GM19372 (cell line): ENCODE data around the gene SCYL2.
A peak's percentile ranks its signal among the peaks of the same experiment; 100 is the strongest.
"Not testable (repeated sequence)": the region's sequence is repeated elsewhere in the genome, so short reads cannot be mapped to it uniquely, and the experiment has no call there.

ENCODE experiments used
- ATAC-seq: cut with Tn5 transposase; IDR thresholded peaks from one replicate; pipeline ENCODE4 v1.9.1; 2021; ENCODE audit warnings: mild to moderate bottlenecking, low read depth, moderate library complexity; ENCODE audit not compliant: unreplicated experiment

Gene SCYL2

DNA sequence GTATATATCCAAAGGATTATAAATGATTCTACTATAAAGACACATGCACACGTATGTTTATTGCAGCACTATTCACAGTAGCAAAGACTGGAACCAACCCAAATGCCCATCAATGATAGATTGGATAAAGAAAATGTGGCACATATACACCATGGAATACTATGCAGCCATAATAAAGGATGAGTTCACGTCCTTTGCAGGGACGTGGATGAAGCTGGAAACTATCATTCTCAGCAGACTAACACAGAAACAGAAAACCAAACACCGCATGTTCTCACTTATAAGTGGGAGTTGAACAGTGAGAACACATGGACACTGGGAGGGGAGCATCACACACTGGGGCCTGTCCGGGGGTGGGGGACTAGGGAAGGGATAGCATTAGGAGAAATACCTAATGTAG is 41.2 kb downstream of the SCYL2 start:
- ATAC-seq: not testable (repeated sequence)

DNA sequence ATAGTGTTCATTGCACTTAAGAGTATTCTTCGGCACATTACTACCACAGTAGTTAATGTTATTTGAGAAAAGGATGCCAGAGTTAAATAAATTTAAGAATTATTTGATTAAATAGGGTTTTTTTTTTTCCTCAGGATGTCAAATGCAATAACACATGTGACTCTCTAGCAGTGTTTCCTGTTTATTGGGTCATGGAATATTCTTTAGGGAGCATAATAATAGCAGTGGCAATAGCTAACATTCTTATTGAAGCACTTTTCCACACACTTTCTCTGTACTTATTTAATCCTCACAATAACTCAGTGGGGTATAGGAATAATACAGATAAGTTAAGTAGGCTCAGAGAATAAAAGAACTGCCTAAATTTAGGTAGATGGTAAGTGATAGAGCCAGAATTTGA is 44.3 kb downstream of the SCYL2 start:
- no peak for ATAC-seq

DNA sequence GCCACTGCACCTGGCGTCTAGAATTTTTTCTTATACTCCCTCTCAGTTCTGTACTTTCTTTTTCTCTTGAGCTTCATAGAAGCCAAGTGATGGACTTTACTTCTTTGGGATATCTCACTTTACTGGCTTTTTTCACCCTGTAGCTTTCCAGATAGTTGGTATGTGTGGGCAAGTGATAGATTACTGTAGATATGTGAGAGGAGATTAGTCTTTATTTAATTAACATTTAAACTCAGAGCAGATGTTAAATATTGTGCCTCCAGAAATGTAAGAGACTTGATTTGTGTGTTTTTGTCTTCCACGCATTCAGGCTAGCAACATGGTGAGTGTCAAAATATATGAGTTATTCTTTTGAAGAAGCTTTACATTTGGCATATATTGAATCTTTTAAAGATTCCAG is 50.4 kb downstream of the SCYL2 start:
- no peak for ATAC-seq

DNA sequence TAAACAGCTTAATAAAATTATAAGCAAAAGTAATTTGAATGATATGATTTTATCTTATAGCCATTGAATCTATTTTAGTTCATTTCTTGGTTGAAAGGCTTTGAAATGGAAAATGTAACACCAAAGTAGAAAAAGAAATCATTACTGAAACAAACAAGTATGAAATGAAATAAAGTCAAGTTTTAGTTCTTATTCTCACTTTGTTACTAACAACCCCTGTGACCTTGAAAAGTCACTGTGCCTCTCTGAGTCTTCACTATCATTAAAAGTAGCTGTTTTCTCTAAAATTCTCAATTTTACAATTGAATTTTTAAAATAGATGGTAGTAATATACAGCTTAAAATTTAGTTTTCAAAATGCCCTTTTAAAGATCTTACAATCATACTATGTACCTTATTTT is 57.5 kb downstream of the SCYL2 start:
- no peak for ATAC-seq

DNA sequence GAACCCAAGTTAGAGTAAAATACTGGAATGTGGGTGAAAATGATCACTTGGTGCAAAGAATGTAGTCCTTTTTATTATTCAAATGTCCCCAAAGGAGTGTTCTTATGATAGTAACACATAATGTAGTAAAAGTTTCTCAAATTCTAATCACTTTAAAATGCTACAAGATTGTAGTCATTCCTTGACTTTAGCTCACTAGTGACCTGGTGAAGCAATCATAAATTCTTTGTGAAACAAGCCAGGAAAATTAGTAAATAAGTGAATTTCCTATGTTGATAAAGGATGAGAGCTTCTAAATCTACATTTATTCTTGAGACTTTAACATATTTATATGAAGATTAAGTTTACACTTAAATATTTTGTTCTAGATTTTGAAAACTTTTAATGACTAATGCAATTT is 59.2 kb downstream of the SCYL2 start:
- ATAC-seq: no peak

DNA sequence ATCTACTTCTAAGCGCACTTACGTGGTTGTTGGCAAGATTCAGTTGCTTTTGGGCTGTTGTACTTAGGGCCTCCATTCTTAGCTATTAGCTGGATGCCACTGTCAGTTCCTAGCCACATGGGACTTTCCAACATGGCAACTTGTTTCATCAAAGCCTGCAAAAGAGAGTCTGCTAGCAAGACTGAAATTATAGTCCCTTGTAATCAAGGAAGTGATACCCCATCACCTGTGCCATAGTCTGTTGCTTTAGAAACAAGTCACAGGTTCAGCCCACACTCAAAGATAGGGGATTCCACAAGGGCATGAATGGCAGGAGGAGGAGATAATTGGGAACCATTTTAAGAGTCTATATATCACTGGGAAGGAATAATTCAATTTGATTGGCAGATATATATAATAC is 62.8 kb downstream of the SCYL2 start:
- peak; percentile 91 for ATAC-seq

DNA sequence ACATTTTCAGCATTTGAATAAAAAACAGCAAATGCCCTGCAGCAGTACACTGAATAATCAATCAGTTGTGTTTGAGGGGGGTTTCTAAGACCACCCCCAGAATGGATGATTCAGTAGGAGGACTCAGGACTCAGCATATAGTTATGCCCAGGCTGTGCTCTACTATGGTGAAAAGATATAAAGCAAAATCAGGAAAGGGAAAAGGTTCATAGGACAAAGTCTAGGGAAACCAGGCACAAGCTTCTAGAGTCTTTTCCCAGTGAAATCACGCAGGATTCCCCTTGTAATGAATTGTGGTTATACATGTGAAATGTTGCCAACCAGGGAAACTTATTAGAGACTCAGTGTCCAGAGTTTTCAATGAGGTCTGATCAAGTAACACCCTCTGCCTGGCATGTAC is 64.9 kb downstream of the SCYL2 start:
- ATAC-seq: no peak

DNA sequence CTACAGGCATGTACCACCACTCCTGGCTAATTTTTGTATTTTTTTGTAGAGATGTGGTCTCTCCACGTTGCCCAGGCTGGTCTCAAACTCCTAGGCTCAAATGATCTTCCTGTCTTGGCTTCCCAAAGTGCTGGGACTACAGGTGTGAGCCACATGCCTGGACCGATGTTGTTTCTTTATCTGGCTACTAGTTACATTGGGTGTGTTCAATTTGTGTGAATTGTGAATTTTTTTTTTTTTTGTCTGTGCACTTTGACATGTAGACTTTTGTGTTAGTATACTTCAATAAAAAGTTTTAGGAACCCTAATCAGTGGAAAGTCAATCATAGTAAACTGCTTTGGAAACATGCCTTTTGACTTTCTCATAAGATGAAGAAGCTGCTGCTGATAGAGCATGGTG is 65.9 kb downstream of the SCYL2 start:
- no peak for ATAC-seq

DNA sequence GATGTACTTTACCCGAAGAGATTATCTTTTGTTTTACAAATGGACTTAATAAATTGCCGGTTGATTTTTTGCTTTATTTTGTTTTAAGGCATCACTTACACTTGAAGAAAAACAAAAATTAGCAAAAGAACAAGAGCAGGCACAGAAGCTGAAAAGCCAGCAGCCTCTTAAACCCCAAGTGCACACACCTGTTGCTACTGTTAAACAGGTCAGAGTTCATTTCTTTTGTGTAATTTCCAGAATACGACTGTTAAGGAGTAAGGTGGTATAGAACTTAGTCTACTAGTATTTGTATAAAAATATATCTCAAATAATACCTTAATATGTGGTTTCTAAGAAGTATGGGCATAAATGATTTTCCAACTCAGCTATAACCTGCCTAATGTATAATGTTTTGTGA is 70.3 kb downstream of the SCYL2 start:
- ATAC-seq: no peak

DNA sequence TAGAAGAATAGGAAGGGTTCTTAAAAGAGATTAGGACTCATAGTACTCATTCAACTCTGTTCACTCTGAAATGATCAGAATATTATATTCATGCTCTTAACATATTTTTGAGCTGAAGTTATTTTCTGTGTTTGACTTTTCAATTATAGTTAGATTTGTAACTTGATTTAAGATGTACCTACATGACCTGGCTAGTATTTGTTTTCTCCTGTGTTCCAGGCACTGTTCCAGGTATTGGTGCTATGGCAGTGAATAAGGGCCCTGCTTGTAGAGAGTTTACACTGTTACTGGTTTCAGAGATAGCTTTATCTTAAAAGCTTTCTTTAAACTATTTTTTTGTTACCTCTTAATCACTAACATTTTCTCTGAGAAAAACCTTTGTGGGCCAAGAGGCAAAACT is 70.8 kb downstream of the SCYL2 start:
- no peak for ATAC-seq

DNA sequence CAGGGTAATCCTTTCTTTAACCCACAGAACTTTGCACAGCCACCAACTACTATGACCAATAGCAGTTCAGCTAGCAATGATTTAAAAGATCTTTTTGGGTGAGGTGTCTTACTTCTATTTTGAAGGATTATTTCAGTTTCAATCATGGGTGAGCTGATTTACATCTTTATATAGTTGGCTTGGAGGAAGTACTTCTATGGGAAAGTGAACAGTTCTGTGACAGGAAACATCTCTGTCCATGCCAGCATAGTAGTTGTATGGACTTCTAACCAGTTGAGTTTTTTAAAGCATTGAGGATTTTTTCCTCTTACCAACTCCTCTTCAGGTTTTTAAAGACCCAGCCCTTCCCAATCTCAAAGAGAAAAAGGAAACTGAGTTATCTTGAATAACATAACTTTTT is 72.1 kb downstream of the SCYL2 start:
- ATAC-seq: no peak

DNA sequence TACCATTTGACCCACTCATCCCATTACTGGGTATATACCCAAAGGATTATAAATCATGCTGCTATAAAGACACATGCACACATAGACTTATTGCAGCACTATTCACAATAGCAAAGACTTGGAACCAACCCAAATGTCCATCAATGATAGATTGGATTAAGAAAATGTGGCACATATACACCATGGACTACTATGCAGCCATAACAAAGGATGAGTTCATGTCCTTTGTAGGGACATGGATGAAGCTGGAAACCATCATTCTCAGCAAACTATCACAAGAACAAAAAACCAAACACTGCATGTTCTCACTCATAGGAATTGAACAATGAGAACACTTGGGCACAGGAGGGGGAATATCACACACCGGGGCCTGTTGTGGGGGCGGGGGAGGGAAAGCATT is 75.9 kb downstream of the SCYL2 start:
- not testable (repeated sequence) for ATAC-seq

DNA sequence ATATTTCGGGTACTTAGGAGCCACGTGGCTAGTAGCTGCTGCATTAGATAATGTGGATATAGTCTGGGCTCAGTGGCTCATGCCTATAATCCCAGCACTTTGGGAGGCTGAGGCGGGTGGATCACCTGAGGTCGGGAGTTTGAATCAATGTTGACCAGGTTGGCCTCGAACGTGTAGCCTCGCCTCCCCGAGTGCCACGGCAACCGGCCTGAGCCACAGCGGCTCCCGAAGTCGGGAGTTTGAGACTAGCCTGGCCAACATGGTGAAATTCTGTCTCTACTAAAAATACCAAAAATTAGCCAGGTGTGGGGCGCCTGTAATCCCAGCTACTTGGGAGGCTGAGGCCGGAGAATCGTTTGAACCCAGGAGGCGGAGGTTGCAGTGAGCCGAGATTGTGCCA is 77.4 kb downstream of the SCYL2 start:
- not testable (repeated sequence) for ATAC-seq

DNA sequence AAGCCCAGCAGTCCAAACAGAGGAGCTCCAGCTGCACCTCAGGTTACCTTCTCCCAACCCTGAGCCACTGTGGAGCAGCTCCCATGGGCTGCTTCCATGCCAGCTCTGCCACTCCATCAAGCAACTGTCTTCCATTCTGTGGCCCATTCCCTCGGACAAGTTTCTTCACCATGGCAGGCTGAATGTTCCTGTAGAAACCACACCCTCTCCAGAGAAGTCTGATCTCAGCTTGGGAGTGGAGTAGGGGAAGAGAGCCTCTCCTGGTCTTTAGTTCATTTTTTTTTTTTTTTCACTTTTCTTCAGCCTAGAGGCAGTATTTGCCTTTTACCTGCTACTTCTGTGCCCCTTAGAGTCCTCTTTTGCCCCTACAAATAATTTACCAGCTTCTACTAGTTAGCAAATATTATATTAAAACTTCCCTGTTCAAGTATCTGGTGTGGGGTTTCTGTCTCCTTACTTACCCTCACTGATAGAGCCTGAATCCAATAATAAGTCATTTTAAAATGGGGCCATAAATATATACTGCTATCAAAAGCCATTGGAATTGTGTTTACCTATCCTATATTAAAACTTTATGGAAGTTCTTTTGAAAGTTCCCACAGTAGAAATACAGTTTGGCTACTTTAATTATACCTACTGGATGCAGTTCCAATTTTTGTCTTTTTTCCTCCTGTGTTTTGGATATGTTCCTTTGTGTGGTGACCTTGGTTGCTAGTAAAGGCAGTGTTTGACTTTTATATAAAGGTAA is 78.2 kb downstream of the SCYL2 start:
- no peak for ATAC-seq

DNA sequence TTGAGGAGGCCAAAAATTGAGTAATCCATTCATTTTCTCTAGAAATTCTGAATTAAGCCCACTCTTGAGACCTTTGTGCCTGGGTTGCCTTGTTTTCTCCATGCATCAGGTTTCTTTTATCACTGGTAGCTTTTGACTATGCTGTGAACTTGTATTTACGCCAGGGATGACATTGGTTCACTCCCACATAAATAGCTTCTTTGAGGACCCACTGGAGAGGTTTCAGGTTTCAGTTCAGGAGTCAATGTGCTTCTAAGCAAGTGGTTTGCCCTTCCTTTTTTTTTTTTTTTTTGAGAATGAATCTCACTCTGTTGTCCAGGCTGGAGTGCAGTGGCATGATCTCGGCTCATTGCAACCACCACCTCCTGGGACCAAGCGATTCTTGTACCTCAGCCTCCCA is 79.7 kb downstream of the SCYL2 start:
- ATAC-seq: no peak

DNA sequence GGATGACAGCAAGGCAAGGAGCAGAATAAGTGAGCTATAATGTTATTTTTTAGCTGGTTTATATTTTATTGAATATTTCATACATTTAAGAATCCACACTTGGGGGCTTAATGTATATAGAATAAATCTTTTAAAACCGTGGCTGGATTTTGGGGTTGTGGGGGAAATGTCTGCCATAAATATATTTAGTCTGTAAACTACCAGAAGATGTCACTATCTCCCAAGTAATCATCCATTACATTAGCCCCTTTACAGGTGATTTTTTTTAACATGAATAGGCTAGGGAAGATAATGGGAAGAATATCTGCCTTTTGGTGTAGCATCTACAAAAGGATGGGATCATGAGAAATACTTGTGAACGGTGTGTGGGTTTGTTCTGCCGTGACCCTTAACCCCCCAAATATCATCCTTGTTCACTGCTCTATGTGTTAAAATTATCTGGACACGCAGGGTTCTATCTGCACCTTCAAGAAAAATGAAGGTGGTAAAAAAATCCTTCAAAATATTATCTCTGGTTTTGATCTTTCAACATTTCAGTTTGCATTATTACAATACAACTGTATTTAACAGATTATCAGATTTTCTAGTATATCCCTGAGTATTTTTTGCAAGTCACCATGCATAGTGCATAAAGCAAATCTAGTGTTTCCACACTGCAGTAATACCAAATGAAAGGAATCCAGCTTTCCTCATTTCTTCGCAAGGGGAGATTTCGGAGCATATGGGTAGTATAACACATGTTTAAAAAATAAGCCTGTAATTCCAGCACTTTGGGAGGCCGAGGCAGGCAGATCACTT is 81.9 kb downstream of the SCYL2 start:
- no peak for ATAC-seq

DNA sequence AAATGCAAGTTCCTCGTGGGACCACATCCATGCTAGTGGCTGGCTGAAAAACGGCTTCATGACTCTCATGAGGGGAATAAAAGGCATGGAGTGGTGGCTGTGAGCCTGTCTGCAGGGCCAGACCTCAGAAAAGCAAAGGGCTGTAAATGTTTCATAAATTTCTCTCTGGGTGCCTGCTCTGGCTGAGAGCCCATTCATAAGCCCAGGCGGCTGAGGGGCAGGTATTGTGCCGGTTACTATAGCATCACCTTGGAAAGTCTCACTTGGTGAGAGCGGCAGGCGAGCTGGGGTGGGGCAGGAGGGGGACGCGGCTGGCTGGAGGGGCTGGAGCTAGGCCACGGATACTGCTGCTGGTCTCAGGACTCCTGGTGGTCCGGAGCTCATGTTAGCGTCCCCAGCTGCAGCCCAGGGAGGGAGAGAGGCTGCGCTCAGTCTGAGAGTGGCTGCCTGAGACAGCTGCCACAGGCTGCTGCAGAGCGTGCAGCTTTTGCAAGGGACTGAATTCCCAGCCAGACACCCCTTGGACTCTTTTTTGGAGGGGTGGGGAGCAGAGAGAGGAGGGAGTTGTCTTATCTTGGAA is 89.8 kb downstream of the SCYL2 start, which contains the start of gene SLC17A8:
Gene SLC17A8, plus strand, starts transcription at position 431 of the 580 bp plus-strand sequence. CDS start 318 bp downstream, outside the sequence.
- no peak for ATAC-seq

DNA sequence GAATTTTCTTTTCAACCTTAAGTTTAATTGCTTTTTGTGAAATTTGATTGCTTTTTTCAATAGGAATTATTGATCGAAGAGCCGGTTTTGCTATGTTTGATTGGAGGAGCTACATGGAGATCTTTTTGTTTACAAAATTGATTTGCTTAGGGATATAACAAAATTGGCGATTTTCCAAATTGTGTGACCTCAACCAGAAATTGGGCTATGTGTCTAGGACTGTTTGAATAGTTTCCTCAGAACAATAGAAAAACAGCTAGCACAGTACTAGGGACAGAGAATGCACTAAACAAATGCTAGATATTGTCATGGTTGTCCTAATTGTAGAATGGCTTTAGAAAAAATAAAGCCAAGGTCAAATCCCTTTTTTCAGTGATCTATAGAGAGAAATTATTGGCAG is 92.3 kb downstream of the SCYL2 start:
- ATAC-seq: no peak

DNA sequence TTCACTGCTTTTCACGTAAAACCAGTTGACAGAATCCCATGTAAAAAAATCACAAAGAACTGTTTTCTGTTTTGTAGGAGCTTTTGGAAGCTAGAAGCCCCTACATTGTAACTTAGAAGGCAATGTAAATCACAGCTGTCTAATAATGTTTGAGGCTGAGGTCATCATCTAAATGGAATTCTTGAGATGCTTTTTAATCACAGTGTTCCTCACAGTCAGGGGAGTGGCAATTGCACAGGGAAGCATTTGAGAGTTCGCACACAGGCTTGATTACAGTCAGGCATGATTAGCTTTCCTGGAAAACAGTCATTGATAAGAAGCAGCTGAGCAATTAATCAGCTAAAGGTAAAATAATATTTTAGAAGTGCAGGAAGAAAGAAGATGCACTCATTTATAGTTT is 92.8 kb downstream of the SCYL2 start:
- ATAC-seq: no peak

DNA sequence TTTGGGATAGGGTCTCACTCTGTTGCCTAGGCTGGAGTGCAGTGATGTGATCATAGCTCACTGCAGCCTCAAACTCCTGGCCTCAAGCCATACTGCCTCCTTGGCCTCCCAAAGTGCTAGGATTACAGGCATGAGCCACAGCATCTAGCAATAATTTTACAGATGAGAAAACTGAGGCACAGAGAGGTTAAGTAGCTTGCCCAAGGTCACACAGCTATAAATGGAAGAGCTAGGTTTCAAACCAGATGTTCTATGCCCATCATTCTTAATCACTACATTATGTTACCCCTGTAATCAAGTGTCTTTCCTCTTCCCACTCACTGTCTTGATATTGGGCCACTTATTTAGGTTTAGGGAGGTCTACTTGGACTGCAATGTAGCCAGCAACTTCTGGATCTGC is 93.5 kb downstream of the SCYL2 start:
- ATAC-seq: no peak

DNA sequence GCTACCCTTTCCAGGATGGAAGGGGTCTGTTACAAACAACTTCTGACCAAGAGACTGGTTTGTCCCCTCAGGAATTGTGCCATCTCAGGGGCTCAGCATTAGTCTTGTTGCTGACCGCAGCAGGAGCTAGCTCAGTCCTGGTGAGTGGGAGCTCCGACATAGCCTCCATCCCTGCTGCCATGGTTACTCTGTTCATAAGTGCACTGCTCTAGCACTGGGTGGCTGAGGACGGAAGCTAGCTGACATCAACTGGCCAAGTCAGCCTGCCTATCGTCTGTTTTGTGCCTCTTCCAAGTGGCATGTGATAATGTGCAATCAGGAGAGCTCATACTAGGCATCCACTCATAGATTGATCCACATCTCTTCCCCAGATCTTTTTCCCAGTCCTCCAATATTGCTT is 97.3 kb downstream of the SCYL2 start:
- ATAC-seq: no peak

DNA sequence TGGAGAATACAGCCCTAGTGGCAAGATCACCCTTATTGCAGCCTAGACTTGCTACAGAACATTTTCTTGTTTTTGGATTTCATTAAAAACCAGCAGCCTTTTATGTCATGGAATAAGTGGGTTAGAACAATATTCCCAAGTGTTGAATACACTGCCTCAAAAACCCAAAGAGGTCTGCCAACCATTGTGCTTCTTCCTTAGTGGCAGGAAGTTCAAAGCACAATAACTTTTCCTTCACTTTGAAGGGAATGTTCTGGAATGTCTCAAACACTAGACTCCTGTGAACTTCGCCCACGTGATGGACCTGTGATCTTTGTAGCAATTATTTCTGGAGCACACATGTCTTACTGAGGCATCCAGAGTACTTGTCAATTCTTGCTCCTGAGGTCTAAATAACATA is 98.4 kb downstream of the SCYL2 start:
- no peak for ATAC-seq
